Esophagus squamous epithelium (tissue), 5 donors: ENCODE results near the gene UBLCP1. TPM values are rescaled to one million over a fixed set of nuclear protein-coding genes. Genes with fewer than 3 reads are reported as not detected.

Experiments used
- DNase-seq: peaks from one replicate; lab custom pipeline; 2025; lab: John Stamatoyannopoulos, UW
- H3K27ac ChIP-seq, 4 donors: fragments of 200-600 bp; sonication (generic); one replicate each; pipeline ENCODE4 v1.5.1; 2016 to 2019; ENCODE audit warnings: mild to moderate bottlenecking in 1 of 4
- H3K27me3 ChIP-seq, 4 donors: fragments of 200-600 bp; sonication (generic); 1 replicate in 3 of 4; 2 replicates in 1 of 4; pipeline versions ENCODE4 v1.5.1 to v1.6.0; 2017 to 2021; ENCODE audit warnings: antibody characterized with exemption in 1 of 4
- H3K36me3 ChIP-seq, 3 donors: fragments of 200-600 bp; sonication (generic); one replicate each; pipeline ENCODE4 v1.5.1; 2016 to 2019
- H3K4me1 ChIP-seq, 3 donors: fragments of 200-600 bp; sonication (generic); one replicate each; pipeline ENCODE4 v1.5.1; 2017 to 2019
- H3K4me3 ChIP-seq, 4 donors: fragments of 200-600 bp; sonication (generic); 1 replicate in 3 of 4; 2 replicates in 1 of 4; pipeline ENCODE4 v1.5.1; 2016 to 2019; ENCODE audit warnings: mild to moderate bottlenecking in 2 of 4, moderate library complexity in 1 of 4
- H3K9me3 ChIP-seq, 3 donors: fragments of 200-600 bp; sonication (generic); one replicate each; pipeline ENCODE4 v1.5.1; 2016 to 2019
- CTCF ChIP-seq, 6 experiments: fragments of 450-650 bp in 4 of 6; fragments of 200-600 bp in 2 of 6; sonication (generic) in 2 of 6; IDR thresholded peaks; one replicate each; pipeline ENCODE4 v1.5.1; 2016 to 2019; ENCODE audit warnings: antibody characterized with exemption in 6 of 6, mild to moderate bottlenecking in 4 of 6, moderate library complexity in 4 of 6
- POLR2A ChIP-seq, 4 donors: fragments of 450-650 bp; IDR thresholded peaks; one replicate each; pipeline ENCODE4 v1.6.1; 2017; ENCODE audit warnings: antibody characterized with exemption in 4 of 4, mild to moderate bottlenecking in 4 of 4, moderate library complexity in 3 of 4
- WGBS, 2 donors: methylation state at CpG; one replicate each; pipeline ENCODE4 v1.1.5; 2018; 5-methylcytosine and 5-hydroxymethylcytosine counted together
- intact Hi-C: fragments of 100-400 bp; cut with DNase I; formaldehyde crosslinking; loops from one replicate; pipeline ENCODE4 v1.15.0; 2022
- total RNA-seq, 4 donors: library from RNA; depleted of rRNA; stranded (reverse); fragments of >200 nt; gene quantifications; one replicate each; pipeline ENCODE4 v1.1.0, GENCODE V29; 2016
- donor health status: DM: yes; HTN: yes; CAD: no.

UBLCP1 gene
- total RNA-seq, result 10 to 100 TPM; 19.0 to 34.9 (median 24.6) TPM

DNA sequence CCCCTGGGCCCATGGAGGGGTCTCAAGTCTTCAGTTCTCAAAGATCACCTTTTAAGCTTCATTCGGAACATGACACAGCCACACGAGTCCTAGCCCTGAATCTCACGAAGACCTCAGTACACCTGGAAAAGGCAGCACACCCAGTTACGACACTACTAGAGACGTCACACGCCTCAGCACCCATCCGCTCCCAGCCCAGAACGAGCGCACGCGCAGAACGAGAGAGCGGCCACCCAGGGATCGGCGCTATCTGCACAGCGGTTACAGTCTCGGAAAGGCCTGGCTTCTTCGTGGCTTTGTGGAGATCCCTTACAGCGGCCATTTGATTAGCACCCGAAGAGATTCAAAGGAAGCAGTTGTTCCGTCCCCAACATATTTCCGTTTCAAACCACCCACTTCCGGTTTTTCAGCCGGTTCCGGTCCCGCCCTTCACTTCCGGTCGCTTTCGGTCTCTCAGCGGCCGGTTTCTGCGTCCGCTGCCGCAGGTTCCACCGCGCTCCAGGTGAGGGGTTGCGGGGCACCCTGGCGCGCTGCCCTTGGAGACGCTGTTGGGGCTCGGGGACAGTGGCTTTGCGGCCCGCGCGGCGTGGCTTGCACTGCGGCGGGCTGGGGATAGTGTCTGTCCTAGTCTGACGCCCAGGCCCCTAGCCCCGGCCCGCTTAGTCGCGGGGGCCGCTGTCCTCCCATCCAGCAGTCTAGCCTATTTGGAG is at the start of gene UBLCP1:
Gene UBLCP1 (plus strand): TSS at position 432 of the 710 bp plus-strand sequence. CDS start 5,626 bp downstream, outside the sequence.
- H3K27ac ChIP-seq, result peak within 1 kb of the TSS; percentile 90 to 97 (median 96)
- 0 to 2% methylated on average over 7 to 28 of the region's 54 CpGs for WGBS, 2 donors
- H3K27me3 ChIP-seq, result peaks cover 0 to 7% (median 0%) of the 10 kb centered on the region in 4 donors
- DNase-seq, result peak; percentile 42
- H3K4me1 ChIP-seq, result peaks cover 9 to 22% (median 12%) of the 10 kb centered on the region in 3 donors
- H3K4me3 ChIP-seq, result peak within 1 kb of the TSS; percentile 79 to 96 (median 93)
- intact Hi-C loops, result loop anchor here (5.0 to 10.0 kb wide), 2 partner anchors 56 to 108 kb away; partner anchors contain the start of gene RNF145
- no peaks in the 10 kb centered on the region for H3K9me3 ChIP-seq
- TF ChIP-seq CTCF (IDR thresholded peaks at IDR 0.05) (no peak), POLR2A (IDR thresholded peaks at IDR 0.05) (peak in 2 of 4 donors; percentile 53 to 60)
- peaks cover 0 to 5% (median 0%) of the 10 kb centered on the region in 3 donors for H3K36me3 ChIP-seq

- WGBS, 2 donors, result 89 to 91% methylated on average over 2 of the region's 2 CpGs
- TF ChIP-seq POLR2A (IDR thresholded peaks at IDR 0.05) (no peak), CTCF (IDR thresholded peaks at IDR 0.05) (no peak)
- no peak overlapping the region for H3K4me3 ChIP-seq
- H3K27ac ChIP-seq, result no peak overlapping the region
- H3K4me1 ChIP-seq, result peaks cover 10 to 54% (median 13%) of the 10 kb centered on the region in 3 donors
- no peaks in the 10 kb centered on the region for H3K9me3 ChIP-seq
- no peaks in the 10 kb centered on the region for H3K36me3 ChIP-seq
- DNase-seq, result no peak
- intact Hi-C loops, result no loop called here
- no peaks in the 10 kb centered on the region for H3K27me3 ChIP-seq
Observed at GRCh38 chr5:159214486-159215271, 48.4 kb upstream of the UBLCP1 start.

DNA sequence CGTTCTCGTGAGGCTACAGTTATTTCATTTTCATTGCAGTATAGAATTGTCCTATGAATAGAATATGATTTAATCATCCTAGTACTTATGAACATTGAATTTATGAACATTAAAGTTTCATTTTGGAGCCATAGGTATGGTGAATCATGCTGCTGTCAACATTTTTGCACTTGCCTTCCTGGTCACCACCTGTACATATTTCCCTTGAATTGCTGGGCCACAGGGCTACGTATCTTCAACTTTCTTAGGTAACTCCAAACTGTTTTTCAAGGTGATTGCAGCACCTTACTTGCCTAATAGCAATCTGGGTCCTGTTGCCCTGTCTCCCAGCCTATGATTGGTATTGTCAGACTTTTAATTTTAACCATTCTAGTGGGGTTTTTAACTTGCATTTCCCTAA is 47.2 kb upstream of the UBLCP1 start:
- Histone ChIP-seq H3K27me3 (no peaks in the 10 kb centered on the region), H3K27ac (no peak overlapping the region), H3K4me1 (peaks cover 6 to 48% (median 9%) of the 10 kb centered on the region in 3 donors), H3K9me3 (no peaks in the 10 kb centered on the region), H3K4me3 (no peak overlapping the region), H3K36me3 (no peaks in the 10 kb centered on the region)
- TF ChIP-seq CTCF (IDR thresholded peaks at IDR 0.05), result no peak
- TF ChIP-seq POLR2A (IDR thresholded peaks at IDR 0.05), result no peak
- intact Hi-C loops, result no loop called here
- no peak for DNase-seq
- WGBS, 2 donors, result 59 to 72% methylated on average over 3 of the region's 3 CpGs

- intact Hi-C loops, result no loop called here
- DNase-seq, result no peak
- TF ChIP-seq POLR2A (IDR thresholded peaks at IDR 0.05) (no peak), CTCF (IDR thresholded peaks at IDR 0.05) (no peak)
- no peak overlapping the region for H3K27ac ChIP-seq
- H3K9me3 ChIP-seq, result no peaks in the 10 kb centered on the region
- no peaks in the 10 kb centered on the region for H3K27me3 ChIP-seq
- H3K4me1 ChIP-seq, result peaks cover under 1 to 42% (median 5%) of the 10 kb centered on the region in 3 donors
- H3K4me3 ChIP-seq, result no peak overlapping the region
- WGBS, 2 donors, result 87 to 93% methylated on average over 2 of the region's 2 CpGs
- H3K36me3 ChIP-seq, result no peaks in the 10 kb centered on the region
Observed at GRCh38 chr5:159216454-159216853, 46.6 kb upstream of the UBLCP1 start.

DNA sequence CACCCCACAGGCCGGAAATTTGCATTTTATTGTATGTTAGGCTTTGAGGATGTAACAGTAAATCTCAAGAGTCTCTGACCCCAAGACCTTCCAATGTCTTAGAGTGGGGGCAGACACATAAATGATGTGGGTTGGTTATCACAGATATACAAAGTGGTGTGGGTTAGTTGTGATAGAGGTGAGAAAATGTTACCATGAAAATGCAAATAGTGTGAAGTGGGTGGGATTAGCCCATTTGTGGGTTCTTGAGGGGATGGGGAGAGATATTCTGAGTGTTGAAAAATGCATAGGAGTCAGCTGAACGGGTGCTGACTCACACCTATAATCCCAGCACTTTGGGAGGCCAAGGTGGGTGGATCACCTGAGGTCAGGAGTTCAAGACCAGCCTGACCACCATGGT is 45.9 kb upstream of the UBLCP1 start:
- H3K27ac ChIP-seq, result no peak overlapping the region
- WGBS, 2 donors, result 39 to 73% methylated on average over 1 to 2 of the region's 2 CpGs
- no peaks in the 10 kb centered on the region for H3K27me3 ChIP-seq
- H3K9me3 ChIP-seq, result no peaks in the 10 kb centered on the region
- H3K4me1 ChIP-seq, result peaks cover 0 to 34% (median 0%) of the 10 kb centered on the region in 3 donors
- TF ChIP-seq POLR2A (IDR thresholded peaks at IDR 0.05) (no peak), CTCF (IDR thresholded peaks at IDR 0.05) (no peak)
- H3K4me3 ChIP-seq, result no peak overlapping the region
- no peak for DNase-seq
- no peaks in the 10 kb centered on the region for H3K36me3 ChIP-seq
- intact Hi-C loops, result no loop called here
